KOPT-K1 (cell line): ENCODE measurements around the gene BANP.
"Not testable (repeated sequence)": the region's sequence is repeated elsewhere in the genome, so short reads cannot be mapped to it uniquely, and the experiment has no call there.

ENCODE experiments used
- H3K27ac ChIP-seq: fragments of 200-600 bp; sonication (generic); 2 replicates; pipeline ENCODE4 v1.5.1; 2016; ENCODE audit warnings: antibody characterized with exemption, mild to moderate bottlenecking, low read depth, low read length; ENCODE audit not compliant: poor library complexity, severe bottlenecking
- H3K36me3 ChIP-seq: fragments of 200-600 bp; sonication (generic); 2 replicates; pipeline ENCODE4 v1.5.1; 2017; ENCODE audit warnings: antibody characterized with exemption, mild to moderate bottlenecking, low read length, moderate library complexity; ENCODE audit not compliant: insufficient read depth
- H3K9me3 ChIP-seq: fragments of 200-600 bp; sonication (generic); 2 replicates; pipeline ENCODE4 v1.5.1; 2017; ENCODE audit warnings: antibody characterized with exemption, low read length, mild to moderate bottlenecking; ENCODE audit not compliant: insufficient read depth, poor library complexity, severe bottlenecking

BANP gene

DNA sequence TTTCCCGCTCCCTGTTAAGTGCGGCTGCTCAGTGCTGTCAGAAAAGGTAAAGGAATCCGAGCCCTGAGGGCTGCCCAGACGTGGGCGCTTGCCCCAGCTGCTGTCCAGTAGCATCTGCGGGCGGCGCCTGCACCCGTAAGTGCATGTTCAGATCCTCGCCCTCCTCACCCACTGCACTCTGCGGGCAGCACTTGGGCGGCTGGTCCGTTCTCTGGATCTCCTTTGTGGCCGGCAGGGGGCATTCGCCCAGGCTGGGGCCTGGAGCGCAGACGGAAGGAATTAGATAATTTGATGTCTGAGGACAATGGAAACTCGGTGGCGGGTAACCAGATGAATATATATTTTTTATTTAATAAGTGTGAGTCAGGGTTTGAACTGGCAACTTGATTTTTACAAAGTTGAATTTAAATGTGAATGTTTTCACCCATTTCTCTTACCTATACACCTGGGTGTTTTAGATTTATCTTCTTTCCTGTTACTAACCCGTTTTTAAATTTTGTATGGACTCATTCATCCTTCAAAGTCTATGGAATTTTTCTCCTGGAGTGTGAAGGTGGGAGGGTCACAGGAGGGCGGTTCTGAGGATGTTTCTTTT lies 73.4 kb downstream of the BANP start:
- peaks cover 44% of the 10 kb centered on the region; the same call in 1 of the 2 replicates for H3K36me3 ChIP-seq
- H3K9me3 ChIP-seq, H3K27ac ChIP-seq: not testable (repeated sequence)

- H3K9me3 ChIP-seq, H3K27ac ChIP-seq: not testable (repeated sequence)
- H3K36me3 ChIP-seq, result peaks cover 39% of the 10 kb centered on the region; the same call in 1 of the 2 replicates
These were observed 73.9 kb downstream of the BANP start for GRCh38 chr16:88025086-88025492.

DNA sequence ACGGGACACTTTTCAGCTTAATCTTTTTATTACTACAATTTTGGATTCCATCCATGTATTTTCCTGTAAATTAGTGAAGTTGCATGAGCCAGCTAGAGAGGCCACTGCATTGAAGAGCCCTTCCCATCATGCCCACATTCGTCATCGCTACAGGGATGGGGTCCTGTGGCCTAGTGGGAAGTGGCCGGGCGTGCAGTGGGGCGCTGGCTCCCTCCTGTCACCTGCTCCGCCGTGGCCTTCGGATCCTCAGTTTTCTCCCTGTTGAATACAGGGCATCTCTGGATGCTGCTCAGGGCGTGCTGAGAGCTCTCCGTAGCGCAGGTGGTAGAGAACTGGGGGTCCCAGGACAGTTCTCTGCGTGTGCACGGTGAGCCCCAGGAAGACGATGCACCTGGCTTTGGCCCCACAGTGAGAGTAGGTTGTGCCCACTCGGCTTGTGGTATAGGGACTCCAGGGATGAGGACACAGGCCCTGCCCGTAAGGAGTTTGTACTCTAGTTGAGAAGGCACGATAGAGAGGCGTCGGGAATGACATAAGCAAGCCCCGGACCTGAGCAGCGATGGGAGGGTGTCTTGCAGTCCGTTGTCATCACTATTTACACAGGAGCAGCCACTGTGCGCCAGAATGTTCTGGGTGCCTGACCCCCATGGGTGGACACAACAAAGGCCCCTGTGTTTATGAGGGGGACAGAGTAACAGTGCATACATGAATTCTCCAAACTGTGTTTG lies 74.8 kb downstream of the BANP start:
- peaks cover 35% of the 10 kb centered on the region; the same call in 1 of the 2 replicates for H3K36me3 ChIP-seq
- H3K27ac ChIP-seq, H3K9me3 ChIP-seq: not testable (repeated sequence)

- Histone ChIP-seq H3K36me3 (peaks cover 33% of the 10 kb centered on the region; the same call in 1 of the 2 replicates), H3K27ac (no peak overlapping the region), H3K9me3 (no peaks in the 10 kb centered on the region)
These were observed 76.0 kb downstream of the BANP start for GRCh38 chr16:88026964-88027938.

- H3K9me3 ChIP-seq, H3K27ac ChIP-seq: not testable (repeated sequence)
- peaks cover 23% of the 10 kb centered on the region; the same call in 1 of the 2 replicates for H3K36me3 ChIP-seq
These were observed 77.1 kb downstream of the BANP start for GRCh38 chr16:88028177-88028930.

DNA sequence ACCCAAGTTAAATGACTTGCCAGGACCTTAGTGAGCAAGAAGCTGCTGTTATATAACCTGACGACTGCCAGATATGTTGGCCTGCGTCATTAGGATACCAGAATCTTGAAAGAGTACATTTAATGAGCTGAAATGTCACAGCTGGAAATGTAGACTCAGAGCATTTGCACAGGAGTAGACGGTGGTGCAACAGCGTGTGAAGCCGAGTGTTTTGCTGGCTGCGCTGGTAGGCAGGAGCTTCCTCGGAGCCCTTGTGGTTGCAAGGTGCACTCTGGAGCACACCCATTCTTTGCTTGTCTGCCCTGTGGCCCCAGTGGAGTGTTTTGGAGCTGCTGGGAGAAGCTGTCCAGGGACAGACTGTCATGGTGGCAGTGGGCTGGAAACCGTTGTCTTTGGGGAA lies 79.3 kb downstream of the BANP start:
- no peaks in the 10 kb centered on the region for H3K9me3 ChIP-seq
- H3K27ac ChIP-seq, result no peak overlapping the region
- peaks cover 31% of the 10 kb centered on the region for H3K36me3 ChIP-seq

DNA sequence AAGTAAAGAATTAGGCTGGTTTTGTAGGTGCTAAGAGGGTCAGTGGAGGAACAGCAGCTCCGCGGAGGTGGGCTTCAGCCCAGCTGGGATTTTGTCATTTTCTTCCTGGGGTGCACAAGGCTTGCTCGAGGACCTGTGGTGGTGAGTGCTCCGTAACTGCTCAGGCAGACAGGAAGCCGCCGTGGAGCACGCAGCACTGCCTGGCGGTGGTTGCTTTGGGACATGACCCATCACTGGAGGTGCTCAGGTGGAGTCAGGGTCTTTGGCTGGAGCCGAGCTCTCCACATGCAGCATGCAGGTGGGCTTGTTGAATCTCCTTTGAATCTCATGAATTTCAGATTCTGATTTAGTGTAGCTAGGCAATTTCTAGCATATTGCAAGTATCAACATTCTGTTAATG lies 79.7 kb downstream of the BANP start:
- not testable (repeated sequence) for H3K27ac ChIP-seq, H3K9me3 ChIP-seq
- H3K36me3 ChIP-seq, result peaks cover 30% of the 10 kb centered on the region

- not testable (repeated sequence) for H3K27ac ChIP-seq, H3K9me3 ChIP-seq
- H3K36me3 ChIP-seq, result peaks cover 14% of the 10 kb centered on the region
These were observed 81.9 kb downstream of the BANP start for GRCh38 chr16:88033003-88033740.

- Histone ChIP-seq H3K36me3 (peaks cover 14% of the 10 kb centered on the region), H3K27ac (no peak overlapping the region), H3K9me3 (no peaks in the 10 kb centered on the region)
These were observed 83.5 kb downstream of the BANP start for GRCh38 chr16:88034770-88035169.

DNA sequence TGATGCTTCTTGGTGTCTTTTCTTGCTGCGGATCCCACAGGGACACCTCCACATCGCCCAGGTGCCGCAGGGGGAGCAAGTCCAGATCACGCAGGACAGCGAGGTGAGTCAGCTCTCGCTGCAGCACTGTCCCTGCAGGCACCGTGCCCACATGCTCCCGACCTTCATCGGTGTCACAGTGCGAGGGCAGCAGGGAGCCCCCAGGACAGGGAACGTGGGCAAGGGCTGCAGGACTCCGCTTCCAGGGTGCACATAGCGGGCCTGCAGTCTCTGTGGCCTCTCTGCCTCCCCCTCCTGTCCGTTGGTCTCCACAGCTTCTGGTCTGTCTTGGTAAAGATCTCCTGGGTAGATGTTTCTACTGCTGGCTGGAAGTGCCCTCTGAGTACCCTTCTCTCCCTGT lies 84.1 kb downstream of the BANP start:
- Histone ChIP-seq H3K9me3 (no peaks in the 10 kb centered on the region), H3K27ac (no peak overlapping the region), H3K36me3 (peaks cover 14% of the 10 kb centered on the region)

DNA sequence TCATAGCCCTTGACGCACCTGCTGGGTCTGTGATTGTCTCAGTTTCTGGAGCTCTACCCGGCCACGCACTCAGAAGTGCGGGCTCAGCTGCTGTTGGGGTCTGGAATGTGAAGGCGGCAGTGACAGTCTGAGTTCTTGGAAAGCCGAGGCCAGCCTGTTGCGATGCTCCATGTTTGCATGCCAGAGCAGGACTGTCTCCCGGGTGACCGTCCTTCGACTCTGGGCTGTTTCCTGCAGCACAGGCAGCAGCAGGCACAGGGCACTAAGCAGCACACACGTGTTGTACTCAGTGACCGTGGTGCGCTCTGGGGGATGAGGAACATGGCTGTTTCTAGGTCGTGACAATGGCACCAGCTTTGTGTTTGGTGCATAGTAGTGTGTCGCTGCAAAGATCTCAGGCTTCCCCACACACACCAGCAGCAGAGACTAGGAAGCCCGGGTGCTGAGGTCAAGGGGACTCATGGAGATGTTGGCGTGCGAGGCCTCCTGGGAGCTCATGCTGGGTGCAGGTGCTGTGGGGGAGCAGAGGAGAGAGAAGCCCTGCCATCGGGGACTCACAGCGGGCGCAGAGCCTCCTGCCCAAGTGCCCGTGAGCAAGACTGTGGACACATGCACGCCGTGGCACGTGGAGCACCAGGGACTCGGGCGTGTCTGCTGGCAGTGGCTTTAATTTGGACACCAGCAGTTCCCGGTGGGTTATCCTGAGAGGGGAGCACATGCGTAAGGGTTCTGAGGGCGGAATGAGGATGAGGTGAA lies 84.8 kb downstream of the BANP start:
- H3K9me3 ChIP-seq, H3K27ac ChIP-seq: not testable (repeated sequence)
- peaks cover 14% of the 10 kb centered on the region for H3K36me3 ChIP-seq

GRCh38 chr16:88036640-88036996 lies 85.4 kb downstream of the BANP start:
- peaks cover 14% of the 10 kb centered on the region for H3K36me3 ChIP-seq
- not testable (repeated sequence) for H3K27ac ChIP-seq, H3K9me3 ChIP-seq

DNA sequence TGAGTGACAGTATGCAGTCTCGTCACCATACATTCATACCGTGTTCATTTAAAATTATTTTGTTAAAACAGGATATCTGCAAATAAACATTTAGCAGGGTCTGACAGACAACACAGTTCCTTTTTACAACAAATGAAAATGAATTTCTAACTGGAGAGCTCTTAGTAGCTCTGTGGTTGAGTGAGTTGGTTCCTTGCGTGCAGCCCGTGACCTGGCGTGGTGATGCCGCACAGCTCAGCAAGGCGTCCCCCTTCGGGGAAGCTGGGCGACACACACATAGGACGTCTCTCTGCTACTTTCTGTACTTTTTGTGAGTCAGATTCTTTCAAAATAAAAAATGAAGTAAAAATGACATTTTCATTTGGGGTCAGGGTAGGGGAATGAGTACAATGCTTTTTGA lies 86.1 kb downstream of the BANP start:
- not testable (repeated sequence) for H3K27ac ChIP-seq, H3K9me3 ChIP-seq
- H3K36me3 ChIP-seq, result peaks cover 14% of the 10 kb centered on the region
